Cardiac muscle cell (in vitro differentiated cells and primary cell): ENCODE results near the gene UMOD. TPM values are rescaled to one million over a fixed set of nuclear protein-coding genes. Genes with fewer than 3 reads are reported as not detected.

Experiments
- DNase-seq, 2 donors: peaks; one replicate each; pipeline versions ENCODE4 v3.0.0 to v3.0.0-alpha.2; 2010 to 2017; ENCODE audit warnings: low read depth in 1 of 2, low spot score in 1 of 2
- H3K27ac ChIP-seq: fragments of 200-600 bp; sonication (generic); 2 replicates; pipeline ENCODE4 v1.5.1; 2016
- H3K27me3 ChIP-seq: fragments of 200-600 bp; sonication (generic); 2 replicates; pipeline ENCODE4 v1.6.0; 2016; ENCODE audit warnings: control low read depth
- H3K36me3 ChIP-seq: fragments of 200-600 bp; sonication (generic); 2 replicates; pipeline ENCODE4 v1.5.1; 2016; ENCODE audit warnings: control low read depth
- H3K4me1 ChIP-seq: fragments of 200-600 bp; sonication (generic); 2 replicates; pipeline ENCODE4 v1.8.1; 2017; ENCODE audit warnings: low read depth, mild to moderate bottlenecking, mixed run types
- H3K4me3 ChIP-seq: fragments of 200-600 bp; sonication (generic); 2 replicates; pipeline ENCODE4 v1.5.1; 2016; ENCODE audit warnings: mild to moderate bottlenecking
- H3K9me3 ChIP-seq: fragments of 200-600 bp; sonication (generic); 2 replicates; pipeline ENCODE4 v1.5.1; 2017; ENCODE audit warnings: low read depth, mild to moderate bottlenecking, control low read depth
- polyA plus RNA-seq: library from polyadenylated mRNA; unstranded; fragments of >200 nt; fragmentation: Nextera tagmentation; extraction: Ambion mirVana; gene quantifications from 2 replicates; pipeline ENCODE4 v1.2.1, GENCODE V29; 2016
- total RNA-seq: library from RNA; depleted of rRNA; stranded (reverse); fragments of >200 nt; gene quantifications from 2 replicates; pipeline ENCODE4 v1.2.3, GENCODE V29; 2016
- TF ChIP-seq, protein P1 (sequence below): IDR thresholded peaks from 2 replicates; pipeline ENCODE4 v1.5.1; 2012; ENCODE audit warnings: low read depth, mild to moderate bottlenecking, low read length

UMOD gene
- total and polyA plus RNA-seq, 2 experiments from 2014 or later: not detected

DNA sequence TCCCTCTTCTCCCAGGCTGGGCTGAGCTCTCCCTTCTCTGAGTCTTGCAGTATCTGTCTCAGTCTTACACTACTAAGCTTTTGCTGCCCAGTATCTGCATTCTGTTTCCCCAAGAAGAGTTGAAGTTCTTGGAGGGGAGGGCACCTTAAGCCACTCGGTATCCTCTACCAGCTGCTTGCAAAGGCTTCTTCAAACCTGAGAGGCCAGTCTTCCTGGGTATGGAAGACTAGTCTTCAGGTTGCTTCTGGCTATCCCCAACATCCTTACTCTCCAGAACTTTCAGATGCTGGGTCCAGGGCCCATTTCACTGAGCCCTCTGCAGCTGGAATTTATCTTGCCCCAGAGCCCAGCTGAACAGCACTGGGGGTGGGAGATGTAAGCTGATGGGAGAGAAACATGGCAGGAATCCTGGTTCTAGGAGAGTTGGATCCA is 45.3 kb downstream of the UMOD start:
- Histone ChIP-seq H3K27ac (no peak overlapping the region), H3K36me3 (no peaks in the 10 kb centered on the region), H3K27me3 (no peaks in the 10 kb centered on the region), H3K9me3 (no peaks in the 10 kb centered on the region), H3K4me3 (no peak overlapping the region), H3K4me1 (no peaks in the 10 kb centered on the region)
- TF ChIP-seq, protein P1, sequence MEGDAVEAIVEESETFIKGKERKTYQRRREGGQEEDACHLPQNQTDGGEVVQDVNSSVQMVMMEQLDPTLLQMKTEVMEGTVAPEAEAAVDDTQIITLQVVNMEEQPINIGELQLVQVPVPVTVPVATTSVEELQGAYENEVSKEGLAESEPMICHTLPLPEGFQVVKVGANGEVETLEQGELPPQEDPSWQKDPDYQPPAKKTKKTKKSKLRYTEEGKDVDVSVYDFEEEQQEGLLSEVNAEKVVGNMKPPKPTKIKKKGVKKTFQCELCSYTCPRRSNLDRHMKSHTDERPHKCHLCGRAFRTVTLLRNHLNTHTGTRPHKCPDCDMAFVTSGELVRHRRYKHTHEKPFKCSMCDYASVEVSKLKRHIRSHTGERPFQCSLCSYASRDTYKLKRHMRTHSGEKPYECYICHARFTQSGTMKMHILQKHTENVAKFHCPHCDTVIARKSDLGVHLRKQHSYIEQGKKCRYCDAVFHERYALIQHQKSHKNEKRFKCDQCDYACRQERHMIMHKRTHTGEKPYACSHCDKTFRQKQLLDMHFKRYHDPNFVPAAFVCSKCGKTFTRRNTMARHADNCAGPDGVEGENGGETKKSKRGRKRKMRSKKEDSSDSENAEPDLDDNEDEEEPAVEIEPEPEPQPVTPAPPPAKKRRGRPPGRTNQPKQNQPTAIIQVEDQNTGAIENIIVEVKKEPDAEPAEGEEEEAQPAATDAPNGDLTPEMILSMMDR: no peak
- no peak for DNase-seq

DNA sequence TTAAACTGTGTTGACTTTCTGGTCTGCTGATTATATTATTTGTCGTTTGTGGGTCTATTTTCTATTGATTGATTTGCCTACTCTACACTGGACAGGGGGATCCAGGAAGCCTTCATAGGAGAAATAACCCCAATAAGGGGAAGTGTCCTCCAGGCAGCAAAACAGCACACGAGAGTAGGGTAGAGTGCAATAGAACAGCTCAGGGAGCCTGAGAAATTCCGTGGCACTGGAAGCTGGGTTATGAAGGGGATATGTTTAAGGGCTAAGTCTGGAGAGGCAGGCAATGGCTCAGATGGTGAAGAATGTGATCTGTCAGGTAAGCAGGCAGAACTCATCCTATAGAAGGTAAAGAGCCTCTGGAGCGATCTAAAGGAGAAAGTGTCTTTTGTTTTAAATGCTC is 46.1 kb downstream of the UMOD start:
- H3K4me3 ChIP-seq: no peak overlapping the region
- H3K27me3 ChIP-seq: no peaks in the 10 kb centered on the region
- TF ChIP-seq, protein P1: no peak
- no peak overlapping the region for H3K27ac ChIP-seq
- no peaks in the 10 kb centered on the region for H3K4me1 ChIP-seq
- H3K36me3 ChIP-seq: no peaks in the 10 kb centered on the region
- no peak for DNase-seq
- H3K9me3 ChIP-seq: no peaks in the 10 kb centered on the region

DNA sequence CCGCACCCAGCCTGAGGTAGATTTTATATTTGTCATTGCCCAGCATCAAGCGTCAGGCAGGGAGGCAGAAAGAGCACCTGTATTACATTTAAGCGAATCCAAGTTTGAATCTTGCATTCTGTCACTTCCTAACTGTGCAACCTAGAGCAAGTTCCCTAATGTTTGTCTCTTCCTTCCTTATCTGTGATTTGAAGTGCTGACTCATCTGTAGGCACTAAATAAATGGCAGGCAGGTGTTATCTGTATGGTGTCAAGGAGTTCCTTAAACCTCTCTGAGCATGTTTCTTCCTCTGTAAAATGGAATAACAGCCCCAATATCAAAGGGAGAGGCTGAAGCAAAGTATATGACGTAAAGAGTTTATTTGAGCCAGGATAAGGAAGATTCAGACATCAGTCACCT is 49.5 kb downstream of the UMOD start:
- no peak for DNase-seq
- no peak overlapping the region for H3K27ac ChIP-seq
- no peaks in the 10 kb centered on the region for H3K36me3 ChIP-seq
- TF ChIP-seq, protein P1: no peak
- no peaks in the 10 kb centered on the region for H3K27me3 ChIP-seq
- no peak overlapping the region for H3K4me3 ChIP-seq
- no peaks in the 10 kb centered on the region for H3K9me3 ChIP-seq
- H3K4me1 ChIP-seq: no peaks in the 10 kb centered on the region

DNA sequence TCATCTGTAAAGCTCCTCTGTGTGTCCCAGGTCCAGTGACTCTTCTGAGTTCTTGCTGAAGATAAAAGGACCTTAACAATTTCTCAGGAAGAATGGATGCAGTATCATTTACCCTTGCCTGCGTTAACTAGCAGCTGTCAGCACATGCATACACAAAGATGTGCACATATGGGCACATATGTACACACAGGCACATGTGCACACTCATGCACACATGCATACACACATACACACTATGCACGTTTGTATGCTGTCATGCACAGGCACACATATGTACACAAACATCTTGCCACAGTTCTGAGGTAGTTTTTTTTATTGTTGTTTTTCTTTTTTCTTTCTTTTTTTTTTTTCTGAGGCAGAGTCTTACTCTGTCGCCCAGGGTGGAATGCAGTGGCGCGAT is 50.1 kb downstream of the UMOD start:
- no peaks in the 10 kb centered on the region for H3K27me3 ChIP-seq
- no peak overlapping the region for H3K4me3 ChIP-seq
- H3K9me3 ChIP-seq: no peaks in the 10 kb centered on the region
- no peaks in the 10 kb centered on the region for H3K36me3 ChIP-seq
- TF ChIP-seq, protein P1: no peak
- no peak overlapping the region for H3K27ac ChIP-seq
- DNase-seq: no peak
- no peaks in the 10 kb centered on the region for H3K4me1 ChIP-seq

DNA sequence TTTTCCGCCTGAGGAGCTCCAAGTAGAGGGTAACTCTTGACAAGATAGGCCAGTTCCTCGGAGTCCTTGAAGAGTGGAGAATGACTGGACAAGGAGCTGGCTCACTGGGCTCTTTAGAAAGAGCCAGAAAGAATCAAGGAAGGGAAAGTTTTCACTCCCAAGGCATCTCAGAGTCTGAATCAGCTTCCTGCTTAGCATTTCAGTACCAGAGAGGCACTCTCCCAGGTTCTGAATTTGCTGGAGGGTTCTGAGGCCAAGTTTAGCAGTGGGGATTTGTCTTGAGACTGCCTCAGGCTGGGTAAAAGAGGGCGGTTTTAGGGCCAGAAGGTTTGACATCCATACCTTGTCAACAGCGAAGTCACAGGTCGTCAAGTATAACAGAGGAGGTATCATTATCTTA is 50.7 kb downstream of the UMOD start:
- Histone ChIP-seq H3K4me3 (no peak overlapping the region), H3K27me3 (no peaks in the 10 kb centered on the region), H3K36me3 (no peaks in the 10 kb centered on the region), H3K4me1 (no peaks in the 10 kb centered on the region), H3K27ac (no peak overlapping the region), H3K9me3 (no peaks in the 10 kb centered on the region)
- DNase-seq: peak in 1 of 2 donors; percentile 37
- TF ChIP-seq, protein P1: no peak
